Stimulated activated CD4-positive, alpha-beta T cell treated with anti-CD3 and anti-CD28 coated beads, Interleukin-15, amount 100 ng/mL, for 1 hour (primary cell): Measurements from ENCODE around the gene PLXNA4.
"Not testable (repeated sequence)": the region's sequence is repeated elsewhere in the genome, so short reads cannot be mapped to it uniquely, and the experiment has no call there.

Source experiments
- DNase-seq, 2 donors: peaks; one replicate each; pipeline ENCODE4 v3.0.0-alpha.2; 2020; ENCODE audit warnings: low read depth in 1 of 2, low spot score in 1 of 2

Gene PLXNA4

DNA sequence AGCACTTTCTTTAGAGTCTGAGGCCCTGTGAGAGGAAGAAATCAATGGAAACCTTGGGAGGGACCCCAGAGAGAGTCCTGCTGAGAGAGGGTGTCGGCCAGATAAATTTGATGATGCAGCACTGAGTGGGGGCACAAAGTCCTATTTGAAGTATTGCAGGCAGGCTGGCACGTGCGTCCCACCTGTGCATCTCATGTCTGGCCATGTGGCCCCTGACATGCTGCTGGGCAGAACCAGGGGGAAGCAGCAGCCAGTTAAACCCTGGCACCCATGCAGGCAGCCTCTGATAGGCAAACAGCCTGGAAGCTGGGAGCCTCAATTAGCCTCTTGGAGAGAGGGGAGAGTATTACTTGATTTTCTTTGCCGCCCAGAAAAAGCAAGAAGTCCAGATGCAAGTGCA lies 180.9 kb downstream of the PLXNA4 start:
- DNase-seq: no peak

- DNase-seq: no peak
These were observed 181.7 kb downstream of the PLXNA4 start for GRCh38 chr7:132394283-132395198.

DNA sequence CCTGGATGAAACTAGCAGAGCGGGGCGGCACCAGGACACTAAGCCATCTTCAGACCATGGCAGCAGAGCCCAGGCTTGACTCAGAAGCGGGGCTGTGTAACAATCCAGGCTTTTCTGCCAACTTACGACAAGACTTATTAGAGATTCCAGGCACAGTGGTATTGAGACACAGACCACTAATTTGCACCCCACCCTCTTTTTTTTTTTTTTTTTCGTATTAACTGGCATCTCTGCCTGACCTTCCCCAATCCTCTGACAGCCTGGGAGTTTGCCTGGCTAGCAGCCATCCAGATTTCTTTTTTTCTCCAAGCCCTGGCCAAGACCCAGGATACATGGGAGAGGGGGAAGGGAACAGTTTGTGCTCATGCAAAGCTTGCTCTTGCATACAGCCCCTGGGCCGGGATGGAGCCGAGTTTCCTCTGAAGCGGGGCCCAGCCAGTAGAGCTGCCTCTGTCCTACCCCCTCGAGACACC lies 182.4 kb downstream of the PLXNA4 start:
- no peak for DNase-seq

DNA sequence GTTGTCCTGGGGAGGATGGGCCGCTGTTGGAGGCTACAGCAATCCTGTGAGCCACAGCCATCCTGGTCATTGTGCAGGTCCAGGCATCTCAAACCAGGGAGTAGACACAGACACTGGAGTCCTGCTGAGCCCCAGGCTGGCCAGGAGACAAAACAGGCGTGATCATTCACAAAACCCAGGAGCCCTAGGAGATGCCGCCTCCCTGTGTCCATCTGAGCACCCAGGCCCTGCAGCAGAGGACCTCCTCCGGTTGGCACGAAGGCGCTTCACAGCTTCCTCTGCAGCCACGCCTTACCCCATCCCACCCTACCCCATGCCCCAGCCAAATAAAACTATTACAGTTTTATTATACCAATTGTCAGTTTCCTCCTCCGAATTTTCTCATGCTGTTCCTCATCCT lies 183.6 kb downstream of the PLXNA4 start:
- DNase-seq: no peak

- DNase-seq: no peak
These were observed 185.6 kb downstream of the PLXNA4 start for GRCh38 chr7:132390705-132391104.

DNA sequence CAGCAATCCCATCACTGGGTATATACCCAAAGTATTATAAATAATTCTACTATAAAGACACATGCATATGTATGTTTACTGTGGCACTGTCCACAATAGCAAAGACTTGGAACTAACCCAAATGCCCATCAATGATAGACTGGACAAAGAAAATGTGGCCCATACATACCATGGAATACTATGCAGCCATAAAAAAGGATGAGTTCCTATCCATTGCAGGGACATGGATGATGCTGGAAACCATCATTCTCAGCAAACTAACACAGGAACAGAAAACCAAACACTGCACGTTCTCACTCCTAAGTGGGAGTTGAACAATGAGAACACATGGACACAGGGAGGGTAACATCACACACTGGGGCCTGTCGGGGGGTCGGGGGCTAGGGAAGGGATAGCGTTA lies 186.2 kb downstream of the PLXNA4 start:
- DNase-seq: not testable (repeated sequence)

DNA sequence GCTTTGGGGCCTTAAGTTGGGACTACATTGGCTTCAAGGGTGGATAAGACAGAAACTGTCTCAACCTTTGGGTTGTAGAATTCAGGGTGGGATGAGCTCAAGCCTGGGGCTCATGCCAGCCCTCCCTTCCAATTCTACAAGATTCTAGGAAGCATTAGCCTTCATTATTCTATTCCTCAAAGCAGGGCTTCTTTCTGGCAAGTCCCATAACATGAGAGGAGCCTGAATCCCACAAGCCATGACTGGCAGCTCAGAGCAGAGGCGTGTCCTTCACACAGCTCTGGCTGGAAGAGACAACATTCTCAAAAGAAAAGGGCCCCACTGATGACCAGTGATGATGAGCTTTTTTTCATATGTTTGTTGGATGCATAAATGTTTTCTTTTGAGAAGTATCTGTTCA lies 187.6 kb downstream of the PLXNA4 start:
- no peak for DNase-seq

DNA sequence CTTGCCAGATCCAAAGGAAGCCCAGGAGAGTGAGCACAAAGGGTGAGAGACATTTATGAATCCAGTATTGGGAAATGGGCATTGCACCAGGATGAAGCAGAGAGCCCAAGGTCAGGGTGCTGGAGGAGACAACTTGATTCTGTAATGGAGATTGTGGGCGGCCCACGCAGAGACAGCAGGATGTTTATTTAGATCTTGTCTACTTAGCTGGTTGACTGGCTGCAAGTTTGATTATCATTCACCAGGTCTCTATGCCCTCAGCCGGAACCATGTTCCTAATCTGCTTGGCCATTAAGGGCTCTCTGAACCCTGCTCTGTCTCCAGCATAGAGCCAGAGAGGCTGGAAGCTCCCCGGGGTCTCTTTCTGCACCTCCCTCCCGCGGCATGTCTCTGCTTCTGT lies 188.7 kb downstream of the PLXNA4 start:
- no peak for DNase-seq

- DNase-seq: no peak
These were observed 190.0 kb downstream of the PLXNA4 start for GRCh38 chr7:132386201-132386681.

DNA sequence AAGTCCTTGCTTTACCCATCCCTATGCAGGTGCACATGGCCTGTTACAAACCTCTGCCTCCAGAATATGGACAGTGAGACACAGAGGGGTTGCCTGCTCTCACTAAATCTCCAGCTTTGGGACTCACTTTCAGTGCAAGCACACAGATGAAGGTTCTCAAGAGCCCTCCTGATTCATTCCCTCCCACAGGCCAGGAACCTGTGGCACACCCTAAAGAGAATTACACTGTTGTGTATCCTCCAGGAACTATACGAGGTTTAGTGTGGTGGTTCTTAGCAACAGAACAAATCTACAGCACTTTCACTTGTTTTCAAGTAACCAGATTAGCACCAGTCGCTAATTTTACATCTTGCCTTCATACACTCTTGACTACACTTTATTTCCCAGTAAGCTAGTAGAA lies 192.3 kb downstream of the PLXNA4 start:
- no peak for DNase-seq

GRCh38 chr7:132381742-132382472 lies 194.4 kb downstream of the PLXNA4 start:
- DNase-seq: no peak

GRCh38 chr7:132380059-132380458 lies 196.2 kb downstream of the PLXNA4 start:
- DNase-seq: no peak

- no peak for DNase-seq
These were observed 197.0 kb downstream of the PLXNA4 start for GRCh38 chr7:132379292-132379691.

DNA sequence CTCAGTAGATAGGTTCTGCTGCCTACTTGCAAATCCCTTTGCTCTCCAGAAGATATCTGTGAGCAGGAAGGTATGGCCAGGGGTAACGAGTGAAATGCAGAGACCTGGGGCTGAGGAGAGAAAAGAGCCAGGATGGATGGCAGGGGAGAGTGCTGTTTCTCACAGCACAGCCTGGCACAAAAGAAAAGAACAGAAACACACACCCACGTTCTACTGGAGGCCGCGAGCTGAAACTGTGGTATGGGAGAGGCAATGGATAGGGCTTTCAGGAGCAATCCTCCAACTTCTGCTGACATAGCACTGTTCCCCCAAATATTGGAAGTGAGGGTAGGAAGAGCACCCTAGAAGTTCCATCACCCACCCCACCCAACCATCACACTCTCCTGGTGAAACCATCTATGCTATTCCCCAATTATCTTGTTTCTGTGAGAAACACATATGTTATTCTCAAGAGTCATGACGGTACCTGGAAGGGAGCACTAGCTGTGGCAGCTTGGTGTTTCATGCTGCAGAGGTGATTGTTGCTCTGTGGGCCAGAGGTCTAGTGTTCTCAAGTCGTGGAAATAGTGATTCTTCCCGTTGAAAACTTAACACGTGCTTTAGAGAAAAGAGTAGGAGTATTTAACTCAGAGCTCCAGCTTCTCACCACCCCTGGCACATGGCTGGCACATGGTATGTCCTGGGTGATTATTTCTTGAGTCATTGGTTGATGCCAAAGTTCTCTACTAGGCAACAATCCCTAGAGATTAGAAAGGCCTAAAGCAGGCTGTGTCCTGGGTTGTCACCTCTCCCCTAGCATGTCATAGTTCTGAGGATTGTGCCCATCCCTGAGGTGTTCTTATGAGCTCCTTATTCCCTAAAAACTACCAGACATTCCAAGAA lies 198.3 kb downstream of the PLXNA4 start:
- no peak for DNase-seq

GRCh38 chr7:132377015-132377414 lies 199.3 kb downstream of the PLXNA4 start:
- DNase-seq: no peak

GRCh38 chr7:132376361-132377013 lies 199.8 kb downstream of the PLXNA4 start:
- DNase-seq: no peak

- DNase-seq: no peak
These were observed 202.4 kb downstream of the PLXNA4 start for GRCh38 chr7:132373879-132374278.

DNA sequence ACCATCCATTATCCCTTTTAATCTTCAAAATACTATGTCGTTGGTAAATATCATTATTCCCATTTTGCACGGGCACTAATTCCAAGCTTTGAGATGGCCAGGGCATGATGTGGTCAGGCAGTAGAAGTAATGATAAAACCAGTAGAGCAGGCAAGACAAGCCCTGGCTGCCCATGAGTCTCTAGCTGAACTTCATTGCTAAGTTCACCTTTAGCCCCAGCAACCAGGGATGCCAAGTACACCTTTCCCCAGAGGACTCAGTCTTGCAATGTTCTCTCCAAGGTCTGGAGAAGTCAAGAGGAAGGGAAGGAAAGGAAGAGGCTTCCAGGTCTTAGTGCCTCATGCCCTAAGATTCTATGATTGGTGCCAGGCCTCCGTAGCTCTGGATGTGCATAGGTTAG lies 203.2 kb downstream of the PLXNA4 start:
- DNase-seq: no peak

DNA sequence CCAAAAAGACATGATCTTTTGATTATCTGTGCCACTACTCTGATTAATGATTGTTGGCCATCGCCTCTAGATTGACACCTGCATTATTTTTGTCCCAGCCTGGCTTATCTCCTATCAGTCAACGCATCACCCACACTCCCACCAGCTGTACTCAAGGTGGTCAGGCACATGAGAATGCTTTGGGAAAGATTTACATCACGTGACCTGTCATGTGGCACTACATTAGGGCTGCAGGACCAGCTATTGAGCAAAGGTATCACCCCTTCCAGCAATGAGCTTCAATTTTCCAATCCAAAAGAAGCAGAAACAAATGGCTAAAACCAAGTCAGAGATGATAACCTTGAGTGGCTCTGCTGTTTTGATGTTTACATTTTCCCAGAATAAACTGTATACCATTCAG lies 204.3 kb downstream of the PLXNA4 start:
- no peak for DNase-seq

DNA sequence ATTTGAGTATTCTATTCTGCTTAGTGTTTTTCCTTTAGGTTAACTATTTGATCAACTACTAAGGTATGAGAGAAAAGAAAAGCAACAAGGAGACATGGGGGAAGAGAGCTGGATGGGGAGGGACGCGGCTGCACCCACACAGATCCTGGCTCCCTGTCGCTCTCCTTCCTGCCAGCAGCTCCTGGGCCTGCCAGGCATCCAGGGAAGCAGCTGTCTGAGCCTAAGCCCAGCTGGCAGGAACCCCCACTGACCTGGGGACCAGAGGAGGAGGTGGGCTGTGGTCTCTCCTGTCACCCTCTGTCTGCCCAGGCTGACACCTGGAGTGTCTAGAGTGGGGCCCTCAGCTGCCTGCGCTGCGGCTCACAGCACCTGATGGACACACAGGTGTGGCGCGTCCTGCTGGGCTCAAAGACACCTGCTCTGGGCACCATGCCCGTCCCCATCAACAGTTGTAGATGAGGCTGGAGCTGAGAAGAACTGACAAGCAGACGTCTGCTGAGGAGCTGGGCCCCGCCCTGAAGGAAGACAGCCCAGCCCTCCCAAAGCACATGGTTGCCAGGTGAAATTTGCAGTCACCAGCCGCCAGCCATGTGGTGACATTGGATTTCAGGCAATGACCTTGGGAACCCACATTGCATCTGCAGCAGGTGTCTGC lies 207.9 kb downstream of the PLXNA4 start:
- DNase-seq: no peak
